Measurements from ENCODE around the gene ZNRF1.

The ZNRF1 gene

DNA sequence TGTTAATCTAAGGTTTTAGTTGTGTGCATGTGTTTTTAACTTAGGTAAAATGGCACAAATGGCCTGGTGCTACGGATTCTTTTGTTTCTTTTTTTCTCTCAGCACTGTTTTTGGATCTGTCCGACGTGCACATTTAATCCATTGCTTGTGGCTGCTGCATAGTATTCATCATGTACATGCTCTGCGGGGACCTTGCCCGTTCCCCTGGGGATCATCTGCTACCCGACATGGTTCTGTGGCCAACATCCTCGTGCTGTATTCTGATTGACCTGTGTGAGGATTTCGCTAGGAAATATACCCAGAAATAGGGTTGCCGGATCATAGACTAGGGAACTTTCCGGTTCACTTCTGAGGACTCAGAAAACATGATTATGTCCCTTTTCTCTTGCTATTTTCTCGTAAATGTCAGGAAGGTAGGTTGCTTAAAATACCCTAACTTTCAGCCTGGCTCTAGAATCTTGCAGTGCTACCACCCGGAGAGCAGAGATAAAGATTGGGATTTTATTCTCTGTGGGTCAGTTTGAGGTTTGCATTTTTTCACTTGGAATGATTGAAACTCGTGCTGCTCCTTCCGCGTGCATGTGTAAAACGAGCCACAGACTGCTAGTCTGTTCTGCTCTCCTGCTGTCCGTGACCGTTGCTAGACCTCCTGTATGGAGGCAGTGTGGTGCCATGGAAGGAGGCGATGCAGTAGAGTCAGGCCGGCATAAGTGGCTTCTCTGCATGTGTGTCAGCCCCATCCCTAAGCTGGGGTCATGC, 74.9 kb downstream of the ZNRF1 start:
- no peak overlapping the region for H3K27ac ChIP-seq (ENCODE audit: poor library complexity, severe bottlenecking)
- H3K27me3 ChIP-seq (ENCODE audit: insufficient read depth, poor library complexity, severe bottlenecking), result no peaks in the 10 kb centered on the region
- H3K4me1 ChIP-seq (ENCODE audit: insufficient read depth, poor library complexity, severe bottlenecking), result no peaks in the 10 kb centered on the region
- H3K4me3 ChIP-seq (ENCODE audit: severe bottlenecking), result no peak overlapping the region
- no peaks in the 10 kb centered on the region for H3K36me3 ChIP-seq (ENCODE audit: low read depth)
- no peaks in the 10 kb centered on the region for H3K9me3 ChIP-seq (ENCODE audit: severe bottlenecking)
- ATAC-seq (ENCODE audit: low read depth) (no peak), DNase-seq (ENCODE audit: low spot score) (no peak)
- TF ChIP-seq CTCF (IDR thresholded peaks at IDR 0.05; ENCODE audit: poor library complexity, severe bottlenecking), result no peak

- Histone ChIP-seq H3K9me3 (ENCODE audit: severe bottlenecking) (no peaks in the 10 kb centered on the region), H3K4me3 (ENCODE audit: severe bottlenecking) (no peak overlapping the region), H3K27me3 (ENCODE audit: insufficient read depth, poor library complexity, severe bottlenecking) (no peaks in the 10 kb centered on the region), H3K4me1 (ENCODE audit: insufficient read depth, poor library complexity, severe bottlenecking) (no peaks in the 10 kb centered on the region), H3K27ac (ENCODE audit: poor library complexity, severe bottlenecking) (no peak overlapping the region), H3K36me3 (ENCODE audit: low read depth) (no peaks in the 10 kb centered on the region)
- TF ChIP-seq CTCF (IDR thresholded peaks at IDR 0.05; ENCODE audit: poor library complexity, severe bottlenecking), result no peak
- ATAC-seq (ENCODE audit: low read depth), result no peak
- DNase-seq (ENCODE audit: low spot score), result no peak
Observed at GRCh38 chr16:75074304-75074793, 75.5 kb downstream of the ZNRF1 start.

- Histone ChIP-seq H3K27ac (ENCODE audit: poor library complexity, severe bottlenecking) (no peak overlapping the region), H3K36me3 (ENCODE audit: low read depth) (no peaks in the 10 kb centered on the region), H3K4me3 (ENCODE audit: severe bottlenecking) (no peak overlapping the region), H3K9me3 (ENCODE audit: severe bottlenecking) (no peaks in the 10 kb centered on the region), H3K4me1 (ENCODE audit: insufficient read depth, poor library complexity, severe bottlenecking) (peaks cover 1% of the 10 kb centered on the region), H3K27me3 (ENCODE audit: insufficient read depth, poor library complexity, severe bottlenecking) (no peaks in the 10 kb centered on the region)
- no peak for DNase-seq (ENCODE audit: low spot score)
- peak; percentile 31; the same call in 2 of the 3 replicates for ATAC-seq (ENCODE audit: low read depth)
- no peak for TF ChIP-seq CTCF (IDR thresholded peaks at IDR 0.05; ENCODE audit: poor library complexity, severe bottlenecking)
Observed at GRCh38 chr16:75074920-75075687, 76.3 kb downstream of the ZNRF1 start.

DNA sequence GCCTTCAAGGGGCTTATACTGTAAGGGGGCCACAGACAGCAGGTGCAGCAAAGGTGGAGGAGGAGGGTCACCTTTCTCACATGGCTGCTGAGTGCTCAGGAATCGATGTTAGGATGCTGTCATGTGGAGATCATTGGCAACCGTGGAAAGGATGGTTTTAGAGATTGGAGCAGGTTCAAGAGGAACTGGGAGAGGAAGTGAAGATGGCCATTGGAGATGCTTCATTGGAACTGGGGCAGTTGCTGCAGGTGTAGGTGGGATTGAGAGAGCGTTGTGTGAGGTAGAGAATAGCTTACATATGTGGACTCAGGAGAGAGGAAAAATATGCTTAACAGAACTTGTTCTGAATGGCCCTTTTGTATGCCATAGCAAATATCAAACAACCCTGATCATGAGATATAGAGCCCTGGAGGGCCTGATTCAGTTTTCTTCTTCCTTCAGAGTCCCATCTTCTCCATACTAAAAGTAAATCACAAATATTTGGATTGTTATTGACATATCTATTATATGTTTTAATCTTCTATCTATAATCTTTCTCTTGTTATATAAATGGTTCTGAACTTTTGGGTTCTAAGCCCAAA, 77.0 kb downstream of the ZNRF1 start:
- TF ChIP-seq CTCF (IDR thresholded peaks at IDR 0.05; ENCODE audit: poor library complexity, severe bottlenecking), result no peak
- no peaks in the 10 kb centered on the region for H3K36me3 ChIP-seq (ENCODE audit: low read depth)
- H3K4me1 ChIP-seq (ENCODE audit: insufficient read depth, poor library complexity, severe bottlenecking), result peaks cover 5% of the 10 kb centered on the region
- no peak overlapping the region for H3K27ac ChIP-seq (ENCODE audit: poor library complexity, severe bottlenecking)
- DNase-seq (ENCODE audit: low spot score) (no peak), ATAC-seq (ENCODE audit: low read depth) (no peak)
- H3K27me3 ChIP-seq (ENCODE audit: insufficient read depth, poor library complexity, severe bottlenecking), result no peaks in the 10 kb centered on the region
- no peak overlapping the region for H3K4me3 ChIP-seq (ENCODE audit: severe bottlenecking)
- no peaks in the 10 kb centered on the region for H3K9me3 ChIP-seq (ENCODE audit: severe bottlenecking)

Measured in RWPE2 (cell line).